OCI-LY3 (cell line): ENCODE data around the gene SRCIN1.

Experiments used
- CTCF ChIP-seq: fragments of 200-600, 300-600 bp; sonication (generic); IDR thresholded peaks from 2 replicates; pipeline ENCODE4 v1.5.1; 2014; ENCODE audit warnings: antibody characterized with exemption, low read length, low read depth
- EZH2phosphoT487 ChIP-seq: fragments of 200-600 bp; shearing (Covaris generic); IDR thresholded peaks from 2 replicates; pipeline ENCODE4 v1.6.1; 2018; ENCODE audit warnings: antibody characterized with exemption, mixed run types, low read depth

GRCh38 chr17:38595892-38596291 is 9.9 kb downstream of the SRCIN1 start:
- TF ChIP-seq CTCF, result no peak
- no peak for TF ChIP-seq EZH2phosphoT487
